ENCODE results near the gene MRPL36.

DNA sequence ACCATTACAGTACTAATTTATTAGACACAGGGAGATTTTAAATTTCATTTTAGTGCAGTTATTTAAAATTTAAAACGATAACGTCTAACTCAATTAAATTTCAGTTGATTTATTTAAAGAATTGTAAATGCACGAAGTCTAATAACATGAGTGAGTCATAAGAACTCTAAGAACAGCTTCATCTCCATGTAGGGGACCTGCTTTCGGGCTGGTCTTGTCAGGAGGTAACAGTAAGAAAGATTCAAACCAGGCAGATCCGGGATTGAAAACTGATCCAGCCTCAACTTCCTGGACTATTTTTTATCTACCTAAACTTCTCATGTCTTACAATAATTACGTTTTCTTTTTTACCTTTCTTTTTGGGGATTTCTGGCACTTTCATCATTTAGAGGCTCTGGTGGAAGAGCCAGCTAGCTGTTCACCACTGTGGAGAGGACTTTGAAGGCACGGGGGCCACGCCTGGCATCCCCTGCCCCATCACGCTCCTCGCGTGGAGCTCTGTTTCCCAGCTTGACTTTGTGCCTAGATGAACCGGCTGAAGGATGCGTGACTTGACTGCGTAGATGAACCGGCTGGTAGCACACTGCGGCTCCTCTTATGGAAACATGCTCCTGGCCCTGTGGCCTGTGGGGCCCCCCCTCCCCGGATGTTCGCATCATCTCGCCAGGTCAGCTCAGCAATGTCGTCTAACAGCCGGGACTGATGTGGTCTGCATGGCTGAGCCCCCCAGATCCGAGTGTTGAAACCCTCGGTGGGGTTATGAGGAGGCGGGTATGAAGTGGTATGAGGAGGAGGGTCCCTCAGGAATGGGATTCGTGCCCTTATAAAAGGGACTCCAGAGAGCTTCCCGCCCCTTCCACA lies 27.6 kb upstream of the MRPL36 start:
- TF ChIP-seq POLR2AphosphoS5 (IDR thresholded peaks at IDR 0.05; ENCODE audit: borderline replicate concordance, low read depth, low read length) (no peak), EZH2 (IDR thresholded peaks at IDR 0.05) (no peak), FOXP2 (optimal IDR thresholded peaks at IDR 0.05; ENCODE audit: control extremely low read depth, extremely low read length, insufficient read depth) (no peak)

All from SK-N-MC (cell line).